ENCODE results near the gene STXBP6. TPM values are rescaled to one million over a fixed set of nuclear protein-coding genes. Genes with fewer than 3 reads are reported as not detected.

The STXBP6 gene
- total RNA-seq, 1 experiment from 2014 or later = not detected

GRCh38 chr14:25095736-25096437 lies 45.9 kb upstream of the STXBP6 start:
- in situ Hi-C loops (cut with HindIII; ENCODE audit: low pct_unique_long_range_greater_than_20kb, low sequenced_read_pairs) = no loop called here
- no peak overlapping the region for H3K27ac ChIP-seq (ENCODE audit: low read length)
- intact Hi-C loops (cut with micrococcal nuclease; ENCODE audit: unreplicated experiment) = no loop called here
- TF ChIP-seq CTCF (IDR thresholded peaks at IDR 0.05) (no peak), POLR2AphosphoS5 (IDR thresholded peaks at IDR 0.05; ENCODE audit: low read depth, low read length) (no peak), TCF7L2 (IDR thresholded peaks at IDR 0.05; ENCODE audit: low read depth, low read length) (no peak), SIN3A (IDR thresholded peaks at IDR 0.05; ENCODE audit: borderline replicate concordance, insufficient read depth, low read depth, low read length) (no peak)
- TF ChIP-seq, protein P1, sequence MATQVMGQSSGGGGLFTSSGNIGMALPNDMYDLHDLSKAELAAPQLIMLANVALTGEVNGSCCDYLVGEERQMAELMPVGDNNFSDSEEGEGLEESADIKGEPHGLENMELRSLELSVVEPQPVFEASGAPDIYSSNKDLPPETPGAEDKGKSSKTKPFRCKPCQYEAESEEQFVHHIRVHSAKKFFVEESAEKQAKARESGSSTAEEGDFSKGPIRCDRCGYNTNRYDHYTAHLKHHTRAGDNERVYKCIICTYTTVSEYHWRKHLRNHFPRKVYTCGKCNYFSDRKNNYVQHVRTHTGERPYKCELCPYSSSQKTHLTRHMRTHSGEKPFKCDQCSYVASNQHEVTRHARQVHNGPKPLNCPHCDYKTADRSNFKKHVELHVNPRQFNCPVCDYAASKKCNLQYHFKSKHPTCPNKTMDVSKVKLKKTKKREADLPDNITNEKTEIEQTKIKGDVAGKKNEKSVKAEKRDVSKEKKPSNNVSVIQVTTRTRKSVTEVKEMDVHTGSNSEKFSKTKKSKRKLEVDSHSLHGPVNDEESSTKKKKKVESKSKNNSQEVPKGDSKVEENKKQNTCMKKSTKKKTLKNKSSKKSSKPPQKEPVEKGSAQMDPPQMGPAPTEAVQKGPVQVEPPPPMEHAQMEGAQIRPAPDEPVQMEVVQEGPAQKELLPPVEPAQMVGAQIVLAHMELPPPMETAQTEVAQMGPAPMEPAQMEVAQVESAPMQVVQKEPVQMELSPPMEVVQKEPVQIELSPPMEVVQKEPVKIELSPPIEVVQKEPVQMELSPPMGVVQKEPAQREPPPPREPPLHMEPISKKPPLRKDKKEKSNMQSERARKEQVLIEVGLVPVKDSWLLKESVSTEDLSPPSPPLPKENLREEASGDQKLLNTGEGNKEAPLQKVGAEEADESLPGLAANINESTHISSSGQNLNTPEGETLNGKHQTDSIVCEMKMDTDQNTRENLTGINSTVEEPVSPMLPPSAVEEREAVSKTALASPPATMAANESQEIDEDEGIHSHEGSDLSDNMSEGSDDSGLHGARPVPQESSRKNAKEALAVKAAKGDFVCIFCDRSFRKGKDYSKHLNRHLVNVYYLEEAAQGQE (IDR thresholded peaks at IDR 0.05; ENCODE audit: insufficient read depth in 1 of 2, low read depth in 2 of 2, low read length in 1 of 2) = no peak
- POLR2A ChIA-PET = no interaction called here
- H3K27me3 ChIP-seq (ENCODE audit: control insufficient read depth, insufficient read depth, low read length) = no peaks in the 10 kb centered on the region
- no peak overlapping the region for H3K4me3 ChIP-seq (ENCODE audit: low read depth in 2 of 2, low read length in 2 of 2)
- no peak for DNase-seq (ENCODE audit: low read depth, low spot score)
- no peak for ATAC-seq
- no peaks in the 10 kb centered on the region for H3K9me3 ChIP-seq (ENCODE audit: control insufficient read depth, insufficient read depth, low read depth, low read length)
- no peaks in the 10 kb centered on the region for H3K36me3 ChIP-seq (ENCODE audit: control insufficient read depth, insufficient read depth, low read length)
- BruUV-seq (replicated peaks) = no TSS peak
- no peaks in the 10 kb centered on the region for H3K4me1 ChIP-seq (ENCODE audit: control insufficient read depth, insufficient read depth, low read length)
- CTCF ChIA-PET = no interaction called here

- no peaks in the 10 kb centered on the region for H3K9me3 ChIP-seq (ENCODE audit: control insufficient read depth, insufficient read depth, low read depth, low read length)
- no peak for DNase-seq (ENCODE audit: low read depth, low spot score)
Measured at GRCh38 chr14:25094171-25094907, 44.4 kb upstream of the STXBP6 start.

More at GRCh38 chr14:25094171-25094907, 44.4 kb upstream of the STXBP6 start:
- H3K4me1 ChIP-seq (ENCODE audit: control insufficient read depth, insufficient read depth, low read length) = no peaks in the 10 kb centered on the region
- in situ Hi-C loops (cut with HindIII; ENCODE audit: low pct_unique_long_range_greater_than_20kb, low sequenced_read_pairs) = no loop called here
- no peaks in the 10 kb centered on the region for H3K27me3 ChIP-seq (ENCODE audit: control insufficient read depth, insufficient read depth, low read length)
- intact Hi-C loops (cut with micrococcal nuclease; ENCODE audit: unreplicated experiment) = no loop called here
- H3K27ac ChIP-seq (ENCODE audit: low read length) = no peak overlapping the region
- H3K4me3 ChIP-seq (ENCODE audit: low read depth in 2 of 2, low read length in 2 of 2) = no peak overlapping the region
- TF ChIP-seq, protein P1 (IDR thresholded peaks at IDR 0.05; ENCODE audit: insufficient read depth in 1 of 2, low read depth in 2 of 2, low read length in 1 of 2) = no peak
- TF ChIP-seq SIN3A (IDR thresholded peaks at IDR 0.05; ENCODE audit: borderline replicate concordance, insufficient read depth, low read depth, low read length) (no peak), CTCF (IDR thresholded peaks at IDR 0.05) (no peak), TCF7L2 (IDR thresholded peaks at IDR 0.05; ENCODE audit: low read depth, low read length) (no peak), POLR2AphosphoS5 (IDR thresholded peaks at IDR 0.05; ENCODE audit: low read depth, low read length) (no peak)
- BruUV-seq (replicated peaks) = no TSS peak
- POLR2A ChIA-PET = no interaction called here
- CTCF ChIA-PET = no interaction called here
- ATAC-seq = no peak
- H3K36me3 ChIP-seq (ENCODE audit: control insufficient read depth, insufficient read depth, low read length) = no peaks in the 10 kb centered on the region
